Kidney epithelial cell (primary cell): ENCODE measurements around the gene SRSF12. TPM values are rescaled to one million over a fixed set of nuclear protein-coding genes. Genes with fewer than 3 reads are reported as not detected.

Source experiments
- DNase-seq: peaks from one replicate; pipeline ENCODE4 v3.0.0-alpha.2; 2010; ENCODE audit warnings: low read depth
- H3K27me3 ChIP-seq: 2 replicates; pipeline ENCODE4 v1.6.0; 2011; ENCODE audit warnings: low read length; ENCODE audit not compliant: control insufficient read depth, insufficient read depth
- H3K36me3 ChIP-seq: 2 replicates; pipeline ENCODE4 v1.5.1; 2011; ENCODE audit warnings: low read length; ENCODE audit not compliant: control insufficient read depth, insufficient read depth
- H3K4me3 ChIP-seq: 2 replicates; pipeline ENCODE4 v1.5.1; 2011; ENCODE audit warnings: low read depth, mild to moderate bottlenecking, control low read depth, low read length
- total RNA-seq: library from RNA; depleted of rRNA; stranded (reverse); fragments of >200 nt; gene quantifications from 2 replicates; pipeline ENCODE4 v1.2.3, GENCODE V29; 2015
- TF ChIP-seq, protein P1 (sequence below): IDR thresholded peaks from 2 replicates; pipeline ENCODE4 v1.5.1; 2011; ENCODE audit warnings: mild to moderate bottlenecking, moderate library complexity, low read length, control low read depth, inconsistent platforms; ENCODE audit not compliant: insufficient read depth, poor library complexity, severe bottlenecking

Gene SRSF12
- total RNA-seq, 1 donor from 2014 or later = 10.1 TPM

DNA sequence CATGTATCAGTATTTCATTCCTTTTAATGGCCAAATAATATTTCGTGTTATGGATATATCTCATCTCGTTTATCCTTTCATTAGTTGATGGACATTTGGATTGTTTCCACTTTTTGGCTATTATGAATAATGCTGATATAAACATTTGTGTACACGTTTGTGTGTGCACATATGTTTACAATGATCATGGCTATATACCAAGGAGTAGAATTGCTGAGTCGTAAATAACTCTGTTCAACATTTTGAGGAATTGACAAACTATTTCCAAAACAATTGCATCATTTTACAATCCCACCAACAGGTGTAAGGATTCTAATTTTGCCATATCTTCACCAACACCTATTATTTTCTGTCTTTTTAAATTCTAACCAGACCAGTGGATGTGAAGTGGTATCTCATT, 63.7 kb downstream of the SRSF12 start:
- Histone ChIP-seq H3K4me3 (no peak overlapping the region), H3K36me3 (no peaks in the 10 kb centered on the region), H3K27me3 (no peaks in the 10 kb centered on the region)
- DNase-seq = no peak
- TF ChIP-seq, protein P1, sequence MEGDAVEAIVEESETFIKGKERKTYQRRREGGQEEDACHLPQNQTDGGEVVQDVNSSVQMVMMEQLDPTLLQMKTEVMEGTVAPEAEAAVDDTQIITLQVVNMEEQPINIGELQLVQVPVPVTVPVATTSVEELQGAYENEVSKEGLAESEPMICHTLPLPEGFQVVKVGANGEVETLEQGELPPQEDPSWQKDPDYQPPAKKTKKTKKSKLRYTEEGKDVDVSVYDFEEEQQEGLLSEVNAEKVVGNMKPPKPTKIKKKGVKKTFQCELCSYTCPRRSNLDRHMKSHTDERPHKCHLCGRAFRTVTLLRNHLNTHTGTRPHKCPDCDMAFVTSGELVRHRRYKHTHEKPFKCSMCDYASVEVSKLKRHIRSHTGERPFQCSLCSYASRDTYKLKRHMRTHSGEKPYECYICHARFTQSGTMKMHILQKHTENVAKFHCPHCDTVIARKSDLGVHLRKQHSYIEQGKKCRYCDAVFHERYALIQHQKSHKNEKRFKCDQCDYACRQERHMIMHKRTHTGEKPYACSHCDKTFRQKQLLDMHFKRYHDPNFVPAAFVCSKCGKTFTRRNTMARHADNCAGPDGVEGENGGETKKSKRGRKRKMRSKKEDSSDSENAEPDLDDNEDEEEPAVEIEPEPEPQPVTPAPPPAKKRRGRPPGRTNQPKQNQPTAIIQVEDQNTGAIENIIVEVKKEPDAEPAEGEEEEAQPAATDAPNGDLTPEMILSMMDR = no peak

DNA sequence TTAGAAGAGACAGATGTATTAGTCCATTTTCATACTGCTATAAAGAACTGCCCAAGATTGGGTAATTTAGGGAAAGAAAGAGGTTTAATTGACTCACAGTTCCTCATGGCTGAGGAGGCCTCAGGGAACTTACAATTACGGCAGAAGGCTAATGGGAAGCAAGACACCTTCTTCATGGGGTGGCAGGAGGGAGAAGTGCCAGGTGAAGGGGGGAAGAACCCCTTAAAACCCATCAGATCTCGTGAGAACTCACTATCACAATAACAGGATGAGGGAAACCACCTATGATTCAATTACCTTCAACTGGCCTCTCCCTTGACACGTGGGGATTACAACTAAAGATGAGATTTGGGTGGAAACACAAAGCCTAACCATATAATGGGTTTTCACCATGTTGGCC, 66.2 kb downstream of the SRSF12 start:
- no peak for DNase-seq
- H3K27me3 ChIP-seq = no peaks in the 10 kb centered on the region
- TF ChIP-seq, protein P1 = no peak

GRCh38 chr6:89050697-89051096, 67.2 kb downstream of the SRSF12 start:
- no peaks in the 10 kb centered on the region for H3K36me3 ChIP-seq
- H3K4me3 ChIP-seq = no peak overlapping the region
- TF ChIP-seq, protein P1 = no peak
- no peaks in the 10 kb centered on the region for H3K27me3 ChIP-seq
- DNase-seq = no peak

More for the DNA sequence above, 66.2 kb downstream of the SRSF12 start:
- Histone ChIP-seq H3K36me3 (no peaks in the 10 kb centered on the region), H3K4me3 (no peak overlapping the region)

- no peak for DNase-seq
- H3K27me3 ChIP-seq = no peaks in the 10 kb centered on the region
- H3K36me3 ChIP-seq = no peaks in the 10 kb centered on the region
- no peak overlapping the region for H3K4me3 ChIP-seq
- TF ChIP-seq, protein P1 = no peak
Measured at GRCh38 chr6:89050155-89050554, 67.7 kb downstream of the SRSF12 start.

GRCh38 chr6:89048985-89049384, 68.9 kb downstream of the SRSF12 start:
- no peaks in the 10 kb centered on the region for H3K36me3 ChIP-seq
- no peaks in the 10 kb centered on the region for H3K27me3 ChIP-seq
- DNase-seq = no peak
- no peak overlapping the region for H3K4me3 ChIP-seq
- TF ChIP-seq, protein P1 = no peak

DNA sequence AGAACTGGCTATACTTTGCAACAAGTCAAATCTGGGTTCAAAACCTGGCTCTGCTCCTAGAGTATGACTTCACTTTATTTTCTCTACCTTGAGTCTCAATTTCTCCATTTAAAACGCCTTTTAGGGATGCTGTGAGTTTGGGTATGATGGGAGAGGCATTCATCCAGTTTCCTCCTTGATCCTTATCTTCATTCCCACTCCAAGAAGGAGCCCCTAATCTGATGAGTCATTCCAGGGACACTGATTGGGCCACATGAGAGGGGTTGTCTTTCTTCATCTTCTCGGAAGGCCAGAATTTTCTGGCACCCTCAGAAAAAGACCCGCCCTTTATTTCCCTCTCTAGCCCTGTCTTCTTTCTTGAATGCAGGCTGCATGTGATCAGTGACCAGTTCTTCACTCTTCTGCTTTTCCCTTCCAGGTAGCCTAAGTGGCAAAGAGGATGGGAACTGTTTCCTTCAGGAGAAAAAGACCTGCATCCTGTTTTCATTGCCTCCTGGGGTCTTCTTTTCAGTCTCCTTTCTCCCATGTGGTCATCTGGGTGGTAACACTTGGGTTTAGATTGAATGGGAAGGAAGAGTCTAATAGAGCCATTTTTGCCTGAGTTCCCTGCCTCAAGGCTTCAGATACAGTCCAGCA, 69.5 kb downstream of the SRSF12 start:
- H3K4me3 ChIP-seq = no peak overlapping the region
- H3K27me3 ChIP-seq = no peaks in the 10 kb centered on the region
- no peak for DNase-seq
- no peaks in the 10 kb centered on the region for H3K36me3 ChIP-seq
- TF ChIP-seq, protein P1 = no peak
